ENCODE results near the gene C11orf21. TPM values are rescaled to one million over a fixed set of nuclear protein-coding genes. Genes with fewer than 3 reads are reported as not detected.
A peak's percentile ranks its signal among the peaks of the same experiment; 100 is the strongest.

The C11orf21 gene
- total RNA-seq, 1 donor from 2014 or later: 0.16 TPM

GRCh38 chr11:2306877-2307500 is 5.3 kb upstream of the C11orf21 start:
- no peaks in the 10 kb centered on the region for H3K9me3 Mint-ChIP-seq (ENCODE audit: unreplicated experiment)
- no peak for DNase-seq (ENCODE audit: extremely low spot score, unreplicated experiment)
- no peak for TF ChIP-seq CTCF (IDR thresholded peaks at IDR 0.05)
- H3K27me3 Mint-ChIP-seq (ENCODE audit: unreplicated experiment): no peaks in the 10 kb centered on the region
- no peak overlapping the region for H3K4me3 Mint-ChIP-seq (ENCODE audit: unreplicated experiment)
- H3K27ac Mint-ChIP-seq (ENCODE audit: unreplicated experiment): no peak overlapping the region
- no peaks in the 10 kb centered on the region for H3K36me3 Mint-ChIP-seq (ENCODE audit: unreplicated experiment)
- peaks cover 34% of the 10 kb centered on the region for H3K4me1 Mint-ChIP-seq (ENCODE audit: unreplicated experiment)

GRCh38 chr11:2306452-2306823 is 4.7 kb upstream of the C11orf21 start:
- no peak for TF ChIP-seq CTCF (IDR thresholded peaks at IDR 0.05)
- Mint-ChIP-seq H3K4me3 (ENCODE audit: unreplicated experiment) (peak overlapping the region; percentile 64), H3K27me3 (ENCODE audit: unreplicated experiment) (no peaks in the 10 kb centered on the region), H3K4me1 (ENCODE audit: unreplicated experiment) (peaks cover 33% of the 10 kb centered on the region), H3K9me3 (ENCODE audit: unreplicated experiment) (no peaks in the 10 kb centered on the region), H3K36me3 (ENCODE audit: unreplicated experiment) (no peaks in the 10 kb centered on the region), H3K27ac (ENCODE audit: unreplicated experiment) (peak overlapping the region; percentile 99)
- DNase-seq (ENCODE audit: extremely low spot score, unreplicated experiment): no peak

GRCh38 chr11:2305788-2306451 is 4.2 kb upstream of the C11orf21 start:
- no peaks in the 10 kb centered on the region for H3K27me3 Mint-ChIP-seq (ENCODE audit: unreplicated experiment)
- peak overlapping the region; percentile 64 for H3K4me3 Mint-ChIP-seq (ENCODE audit: unreplicated experiment)
- H3K4me1 Mint-ChIP-seq (ENCODE audit: unreplicated experiment): peaks cover 31% of the 10 kb centered on the region
- H3K27ac Mint-ChIP-seq (ENCODE audit: unreplicated experiment): peak overlapping the region; percentile 99
- no peak for DNase-seq (ENCODE audit: extremely low spot score, unreplicated experiment)
- H3K9me3 Mint-ChIP-seq (ENCODE audit: unreplicated experiment): no peaks in the 10 kb centered on the region
- TF ChIP-seq CTCF (IDR thresholded peaks at IDR 0.05): no peak
- no peaks in the 10 kb centered on the region for H3K36me3 Mint-ChIP-seq (ENCODE audit: unreplicated experiment)

DNA sequence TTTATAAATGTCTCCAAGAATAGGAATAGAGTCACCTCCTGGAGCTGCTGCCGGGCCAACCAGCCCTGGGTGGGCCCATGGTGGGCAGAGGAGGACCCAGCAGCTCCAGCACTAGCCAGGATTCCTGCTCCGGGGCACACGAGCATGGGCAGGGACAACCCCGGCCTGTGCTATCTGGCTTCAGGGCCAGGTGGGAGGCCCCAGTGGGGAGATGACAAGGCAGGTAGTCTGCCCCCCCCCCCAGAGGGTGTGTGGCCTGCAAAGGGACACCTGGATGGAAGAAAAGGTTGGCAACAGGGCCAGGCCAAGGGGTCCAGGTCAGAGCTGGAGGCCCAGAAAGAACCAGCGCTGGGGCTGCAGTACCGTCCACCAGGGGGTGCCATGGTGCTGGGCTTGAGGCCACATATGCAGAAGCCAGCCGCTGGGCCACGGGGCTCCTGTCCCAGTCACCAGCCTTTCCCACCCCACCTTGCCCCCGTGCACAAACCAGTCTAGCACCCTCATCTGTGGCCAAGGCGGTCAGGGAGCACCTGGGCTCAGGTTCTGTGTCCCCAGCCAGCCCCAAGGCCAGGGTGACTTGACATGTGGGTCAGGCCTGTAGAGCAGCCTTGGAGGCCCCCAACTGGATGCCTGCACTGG is 3.5 kb upstream of the C11orf21 start:
- peak; percentile 89 for TF ChIP-seq CTCF (IDR thresholded peaks at IDR 0.05)
- no peaks in the 10 kb centered on the region for H3K27me3 Mint-ChIP-seq (ENCODE audit: unreplicated experiment)
- DNase-seq (ENCODE audit: extremely low spot score, unreplicated experiment): peak; percentile 94
- H3K27ac Mint-ChIP-seq (ENCODE audit: unreplicated experiment): peak overlapping the region; percentile 99
- H3K9me3 Mint-ChIP-seq (ENCODE audit: unreplicated experiment): no peaks in the 10 kb centered on the region
- H3K36me3 Mint-ChIP-seq (ENCODE audit: unreplicated experiment): no peaks in the 10 kb centered on the region
- H3K4me1 Mint-ChIP-seq (ENCODE audit: unreplicated experiment): peaks cover 31% of the 10 kb centered on the region
- H3K4me3 Mint-ChIP-seq (ENCODE audit: unreplicated experiment): no peak overlapping the region

DNA sequence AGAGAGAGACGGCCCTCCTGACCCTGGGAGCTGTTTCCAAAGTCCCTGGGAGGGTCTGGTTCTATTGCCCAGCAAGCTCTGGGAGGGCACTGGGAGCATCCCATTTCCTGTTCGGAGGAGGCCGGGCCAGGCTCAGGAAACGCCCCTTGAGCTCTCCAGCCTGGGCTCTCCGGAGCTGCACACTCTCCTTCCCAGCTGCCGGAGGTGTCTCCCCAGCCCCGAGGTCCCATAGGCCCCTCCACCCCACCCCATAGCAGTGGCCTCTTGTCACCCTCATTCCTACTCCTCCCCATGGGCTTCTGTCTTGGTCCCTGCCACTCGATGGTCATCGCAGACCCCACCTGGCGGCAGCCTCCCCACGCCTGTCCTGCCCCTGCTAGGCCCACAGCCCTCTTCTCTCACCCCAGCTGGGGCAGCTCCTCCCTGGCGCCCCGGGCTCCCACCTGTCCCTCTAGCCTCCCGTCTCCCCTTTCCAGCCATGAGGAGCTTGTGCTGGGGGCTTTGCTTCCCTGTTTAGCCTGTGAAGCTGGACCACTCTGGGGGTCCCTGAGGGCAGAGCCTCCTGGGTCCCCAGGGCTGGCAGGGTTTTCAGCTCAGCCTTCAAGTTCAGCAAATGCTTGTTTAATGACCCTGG is 2.9 kb upstream of the C11orf21 start:
- Mint-ChIP-seq H3K36me3 (ENCODE audit: unreplicated experiment) (no peaks in the 10 kb centered on the region), H3K27ac (ENCODE audit: unreplicated experiment) (no peak overlapping the region), H3K27me3 (ENCODE audit: unreplicated experiment) (no peaks in the 10 kb centered on the region), H3K4me3 (ENCODE audit: unreplicated experiment) (no peak overlapping the region), H3K9me3 (ENCODE audit: unreplicated experiment) (no peaks in the 10 kb centered on the region), H3K4me1 (ENCODE audit: unreplicated experiment) (peaks cover 31% of the 10 kb centered on the region)
- TF ChIP-seq CTCF (IDR thresholded peaks at IDR 0.05): no peak
- DNase-seq (ENCODE audit: extremely low spot score, unreplicated experiment): peak; percentile 76

Data from osteocyte (in vitro differentiated cells).